ENCODE measurements around the gene NRN1L. TPM values are rescaled to one million over a fixed set of nuclear protein-coding genes. Genes with fewer than 3 reads are reported as not detected.

The NRN1L gene
- total RNA-seq, 4 donors from 2014 or later: 2.1 TPM; not detected in 3

DNA sequence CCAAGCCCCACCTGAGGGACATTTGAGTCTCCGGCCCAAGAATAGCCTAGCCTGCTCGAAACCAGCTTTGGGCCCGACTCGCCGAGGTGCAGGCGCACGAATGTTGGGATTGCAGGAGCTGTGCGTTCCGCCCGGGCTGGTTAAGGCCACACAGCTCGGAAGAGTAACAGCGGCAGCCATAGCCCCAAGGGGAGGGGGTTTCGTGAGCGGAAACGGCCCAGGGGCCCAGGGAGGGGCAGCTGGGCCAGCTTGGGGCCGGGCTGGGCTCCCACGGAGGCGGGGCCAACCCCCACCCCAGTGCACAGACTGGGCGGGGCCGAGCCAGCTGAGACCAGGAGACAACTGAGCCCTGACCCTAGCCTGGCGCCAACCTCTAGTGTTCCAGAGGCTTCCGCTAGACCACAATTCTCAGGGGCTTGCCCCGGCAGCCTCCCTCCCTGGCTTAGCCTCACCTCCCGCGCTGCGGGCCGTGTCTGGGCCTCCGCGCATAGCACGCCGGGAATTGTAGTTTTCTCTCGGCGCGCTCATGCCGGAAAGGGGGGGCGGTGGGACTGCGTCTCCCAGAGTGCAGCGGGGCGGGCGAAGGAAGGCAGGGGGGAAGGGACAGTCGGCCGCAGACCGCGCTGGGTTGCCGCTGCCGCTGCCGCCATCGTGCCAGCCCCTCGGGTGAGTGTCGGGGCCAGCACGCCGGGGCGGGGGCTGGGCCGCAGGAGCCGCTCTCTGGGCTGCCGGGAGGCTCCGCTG lies 38.2 kb upstream of the NRN1L start, which contains the start of gene NUTF2:
NUTF2 (plus strand) TSS at position 614 of the 744 bp plus-strand sequence. CDS start 18,198 bp downstream, outside the sequence.
- H3K9me3 ChIP-seq: no peaks in the 10 kb centered on the region
- peaks cover 9 to 28% of the 10 kb centered on the region in 2 donors for H3K4me1 ChIP-seq
- peak; percentile 95 to 96 for DNase-seq
- H3K27ac ChIP-seq: peak within 1 kb of the TSS; percentile 94 to 99
- peak within 1 kb of the TSS; percentile 84 to 97 for H3K4me3 ChIP-seq
- TF ChIP-seq, protein P1, sequence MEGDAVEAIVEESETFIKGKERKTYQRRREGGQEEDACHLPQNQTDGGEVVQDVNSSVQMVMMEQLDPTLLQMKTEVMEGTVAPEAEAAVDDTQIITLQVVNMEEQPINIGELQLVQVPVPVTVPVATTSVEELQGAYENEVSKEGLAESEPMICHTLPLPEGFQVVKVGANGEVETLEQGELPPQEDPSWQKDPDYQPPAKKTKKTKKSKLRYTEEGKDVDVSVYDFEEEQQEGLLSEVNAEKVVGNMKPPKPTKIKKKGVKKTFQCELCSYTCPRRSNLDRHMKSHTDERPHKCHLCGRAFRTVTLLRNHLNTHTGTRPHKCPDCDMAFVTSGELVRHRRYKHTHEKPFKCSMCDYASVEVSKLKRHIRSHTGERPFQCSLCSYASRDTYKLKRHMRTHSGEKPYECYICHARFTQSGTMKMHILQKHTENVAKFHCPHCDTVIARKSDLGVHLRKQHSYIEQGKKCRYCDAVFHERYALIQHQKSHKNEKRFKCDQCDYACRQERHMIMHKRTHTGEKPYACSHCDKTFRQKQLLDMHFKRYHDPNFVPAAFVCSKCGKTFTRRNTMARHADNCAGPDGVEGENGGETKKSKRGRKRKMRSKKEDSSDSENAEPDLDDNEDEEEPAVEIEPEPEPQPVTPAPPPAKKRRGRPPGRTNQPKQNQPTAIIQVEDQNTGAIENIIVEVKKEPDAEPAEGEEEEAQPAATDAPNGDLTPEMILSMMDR (IDR thresholded peaks at IDR 0.05): peak in 3 of 4 experiments; percentile 2 to 36 (median 4)
- TF ChIP-seq POLR2A (IDR thresholded peaks at IDR 0.05): peak; percentile 42 to 80
- intact Hi-C loops (cut with DNase I; ENCODE audit: low total_unique reads): no loop called here
- H3K36me3 ChIP-seq: no peaks in the 10 kb centered on the region
- no peaks in the 10 kb centered on the region for H3K27me3 ChIP-seq

DNA sequence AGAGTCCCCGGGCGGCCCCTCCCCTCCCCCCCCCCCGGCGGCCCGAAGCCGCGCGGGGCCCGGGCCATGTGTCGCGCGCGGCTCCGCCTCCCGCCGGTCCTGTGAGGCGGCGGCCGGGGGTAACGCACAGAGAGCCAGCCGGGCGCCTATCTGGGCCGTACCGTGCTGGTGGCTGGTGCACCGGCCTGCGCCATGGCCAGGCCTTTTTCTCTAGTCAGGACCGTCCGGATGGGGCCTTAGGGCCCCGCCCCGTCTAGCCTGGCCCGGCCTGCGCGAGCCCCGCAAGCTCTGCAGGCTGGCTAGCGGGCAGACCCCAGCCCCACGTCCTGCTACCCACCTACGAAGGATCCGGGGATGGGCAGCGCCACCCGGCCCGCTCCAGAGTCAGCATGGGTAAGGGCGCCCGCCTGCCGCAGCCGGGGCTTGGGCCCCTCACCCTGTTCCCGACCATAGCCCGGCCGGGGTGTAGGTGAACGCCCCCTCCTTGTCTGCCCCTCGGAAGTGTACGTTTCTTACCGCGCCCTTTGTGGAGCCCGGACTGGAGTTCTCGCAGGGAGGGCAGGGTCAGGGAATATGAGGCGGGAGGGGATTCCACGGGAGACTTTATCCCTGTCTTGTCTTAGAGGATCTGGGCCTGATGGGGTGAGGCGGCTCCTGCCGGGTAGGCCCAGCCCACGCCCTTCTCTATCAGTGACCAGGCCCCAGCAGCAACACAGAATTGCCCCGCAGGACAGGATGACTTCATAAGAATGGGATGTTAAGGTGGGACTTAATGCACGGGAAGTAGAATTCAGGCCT lies 37.4 kb upstream of the NRN1L start, which contains the start of gene CENPT:
CENPT (minus strand) TSS at position 630 of the 798 bp plus-strand sequence. CDS start 13,834 bp downstream, outside the sequence.
- H3K9me3 ChIP-seq: no peaks in the 10 kb centered on the region
- no peak for TF ChIP-seq POLR2A (IDR thresholded peaks at IDR 0.05)
- TF ChIP-seq, protein P1 (IDR thresholded peaks at IDR 0.05): peak in 1 of 4 experiments; percentile 7
- intact Hi-C loops (cut with DNase I; ENCODE audit: low total_unique reads): no loop called here
- peak within 1 kb of the TSS; percentile 84 to 97 for H3K4me3 ChIP-seq
- peak in 1 of 2 donors; percentile 47 for DNase-seq
- peak within 1 kb of the TSS; percentile 94 to 99 for H3K27ac ChIP-seq
- H3K27me3 ChIP-seq: no peaks in the 10 kb centered on the region
- H3K36me3 ChIP-seq: no peaks in the 10 kb centered on the region
- peaks cover 9 to 28% of the 10 kb centered on the region in 2 donors for H3K4me1 ChIP-seq

GRCh38 chr16:67848118-67848517 lies 36.6 kb upstream of the NRN1L start:
- no peaks in the 10 kb centered on the region for H3K27me3 ChIP-seq
- DNase-seq: no peak
- H3K9me3 ChIP-seq: no peaks in the 10 kb centered on the region
- intact Hi-C loops (cut with DNase I; ENCODE audit: low total_unique reads): no loop called here
- TF ChIP-seq, protein P1 (IDR thresholded peaks at IDR 0.05): no peak
- TF ChIP-seq POLR2A (IDR thresholded peaks at IDR 0.05): no peak
- H3K27ac ChIP-seq: peak overlapping the region in 1 of 2 donors; percentile 94
- H3K36me3 ChIP-seq: no peaks in the 10 kb centered on the region
- peak overlapping the region in 1 of 2 donors; percentile 84 for H3K4me3 ChIP-seq
- peaks cover 9 to 28% of the 10 kb centered on the region in 2 donors for H3K4me1 ChIP-seq

DNA sequence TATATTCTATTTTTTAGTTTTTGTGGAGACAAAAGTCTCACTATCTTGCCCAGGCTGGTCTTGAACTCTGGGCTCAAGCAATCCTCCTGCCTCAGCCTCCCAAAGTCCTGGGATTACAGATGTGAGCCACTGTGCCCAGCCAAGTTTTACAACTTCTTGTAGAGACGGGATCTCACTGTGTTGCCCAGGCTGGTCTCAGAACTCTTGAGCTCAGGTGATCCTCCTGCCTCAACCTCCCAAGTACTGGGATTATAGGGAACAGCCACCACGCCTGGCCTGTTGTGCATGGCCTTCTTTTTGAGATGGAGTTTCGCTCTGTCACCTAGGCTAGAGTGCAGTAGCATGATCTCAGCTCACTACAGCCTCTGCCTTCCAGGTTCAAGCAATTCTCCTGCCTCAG lies 31.0 kb upstream of the NRN1L start:
- Histone ChIP-seq H3K36me3 (no peaks in the 10 kb centered on the region), H3K9me3 (no peaks in the 10 kb centered on the region), H3K4me1 (peaks cover 6 to 10% of the 10 kb centered on the region in 2 donors), H3K27ac (no peak overlapping the region), H3K27me3 (no peaks in the 10 kb centered on the region), H3K4me3 (no peak overlapping the region)
- no peak for DNase-seq
- TF ChIP-seq, protein P1 (IDR thresholded peaks at IDR 0.05): no peak
- TF ChIP-seq POLR2A (IDR thresholded peaks at IDR 0.05): no peak
- intact Hi-C loops (cut with DNase I; ENCODE audit: low total_unique reads): no loop called here
